Astrocyte (in vitro differentiated cells and primary cell): Measurements from ENCODE around the gene CCDC6. TPM values are rescaled to one million over a fixed set of nuclear protein-coding genes. Genes with fewer than 3 reads are reported as not detected.
A peak's percentile ranks its signal among the peaks of the same experiment; 100 is the strongest.

Source experiments
- DNase-seq: peaks from one replicate; pipeline ENCODE4 v3.0.0-alpha.2; 2010; ENCODE audit warnings: low read depth
- FAIRE-seq: peaks from 2 replicates; lab custom pipeline; 2011; peaks lifted over from hg19 to GRCh38; lab: Jason Lieb, UNC
- H2AFZ ChIP-seq: 2 replicates; pipeline ENCODE4 v1.6.0; 2012; ENCODE audit warnings: low read depth, low read length, inconsistent platforms
- H3K27ac ChIP-seq: 2 replicates; pipeline ENCODE4 v1.5.1; 2011; ENCODE audit warnings: low read depth, low read length, inconsistent platforms
- H3K27me3 ChIP-seq: 2 replicates; pipeline ENCODE4 v1.6.0; 2011; ENCODE audit warnings: low read length, inconsistent platforms; ENCODE audit not compliant: insufficient read depth
- H3K36me3 ChIP-seq: 2 replicates; pipeline ENCODE4 v1.5.1; 2011; ENCODE audit warnings: low read length, inconsistent platforms; ENCODE audit not compliant: insufficient read depth
- H3K4me1 ChIP-seq: 2 replicates; pipeline ENCODE4 v1.5.1; 2011; ENCODE audit warnings: low read length, inconsistent platforms; ENCODE audit not compliant: insufficient read depth
- H3K4me2 ChIP-seq: 2 replicates; pipeline ENCODE4 v1.6.0; 2012; ENCODE audit warnings: low read length, inconsistent platforms
- H3K4me3 ChIP-seq: 2 replicates; pipeline ENCODE4 v1.5.1; 2011; ENCODE audit warnings: low read depth, mild to moderate bottlenecking, low read length, inconsistent platforms; ENCODE audit not compliant: insufficient read depth
- H3K79me2 ChIP-seq: 2 replicates; pipeline ENCODE4 v1.6.0; 2012; ENCODE audit warnings: mild to moderate bottlenecking, low read length, inconsistent platforms; ENCODE audit not compliant: insufficient read depth
- H3K9ac ChIP-seq: 2 replicates; pipeline ENCODE4 v1.6.0; 2012; ENCODE audit warnings: mild to moderate bottlenecking, low read length, inconsistent platforms
- H3K9me3 ChIP-seq: 2 replicates; pipeline ENCODE4 v1.5.1; 2012; ENCODE audit warnings: low read depth, mild to moderate bottlenecking, low read length, inconsistent platforms; ENCODE audit not compliant: insufficient read depth
- H4K20me1 ChIP-seq: 2 replicates; pipeline ENCODE4 v1.6.0; 2012; ENCODE audit warnings: low read length, inconsistent platforms; ENCODE audit not compliant: insufficient read depth
- H3K27ac Mint-ChIP-seq: one replicate; pipeline ENCODE4 v1.8.0; 2021; ENCODE audit warnings: mild to moderate bottlenecking, mixed read lengths; ENCODE audit not compliant: unreplicated experiment
- H3K27me3 Mint-ChIP-seq: one replicate; pipeline ENCODE4 v1.8.0; 2021; ENCODE audit warnings: low read depth, mixed read lengths; ENCODE audit not compliant: unreplicated experiment
- H3K36me3 Mint-ChIP-seq: one replicate; pipeline ENCODE4 v1.8.0; 2021; ENCODE audit warnings: low read depth, mixed read lengths; ENCODE audit not compliant: unreplicated experiment
- H3K4me1 Mint-ChIP-seq: one replicate; pipeline ENCODE4 v1.8.0; 2021; ENCODE audit warnings: low read depth, mixed read lengths; ENCODE audit not compliant: unreplicated experiment
- H3K4me3 Mint-ChIP-seq: one replicate; pipeline ENCODE4 v1.8.0; 2021; ENCODE audit warnings: mild to moderate bottlenecking, moderate library complexity, mixed read lengths; ENCODE audit not compliant: unreplicated experiment
- H3K9me3 Mint-ChIP-seq: one replicate; pipeline ENCODE4 v1.8.0; 2021; ENCODE audit warnings: mild to moderate bottlenecking, mixed read lengths; ENCODE audit not compliant: unreplicated experiment
- CTCF ChIP-seq: IDR thresholded peaks from 2 replicates; pipeline ENCODE4 v1.5.1; 2011; ENCODE audit warnings: low read depth, mild to moderate bottlenecking, inconsistent platforms, low read length, moderate library complexity; ENCODE audit not compliant: insufficient read depth
- EZH2 ChIP-seq: IDR thresholded peaks from 2 replicates; pipeline ENCODE4 v1.6.1; 2012; ENCODE audit warnings: mild to moderate bottlenecking, low read length, inconsistent platforms; ENCODE audit not compliant: insufficient read depth
- total RNA-seq: library from RNA; stranded (reverse); gene quantifications from 2 replicates; pipeline ENCODE4 v1.2.1, GENCODE V29; 2021

The CCDC6 gene
- total RNA-seq, 1 donor from 2014 or later: 69.4 TPM

- TF ChIP-seq EZH2 (no peak), CTCF (no peak)
- Histone ChIP-seq H2AFZ (no peak overlapping the region), H3K9ac (no peak overlapping the region), H3K9me3 (no peaks in the 10 kb centered on the region), H3K4me1 (no peaks in the 10 kb centered on the region), H3K36me3 (no peaks in the 10 kb centered on the region), H3K79me2 (peaks cover 93% of the 10 kb centered on the region), H3K4me3 (no peak overlapping the region), H3K27me3 (no peaks in the 10 kb centered on the region), H4K20me1 (peaks cover 86% of the 10 kb centered on the region), H3K4me2 (no peak overlapping the region), H3K27ac (no peak overlapping the region)
- Mint-ChIP-seq H3K4me1 (peaks cover under 1% of the 10 kb centered on the region), H3K27ac (no peak overlapping the region), H3K9me3 (peaks cover 2% of the 10 kb centered on the region), H3K36me3 (no peaks in the 10 kb centered on the region), H3K4me3 (no peak overlapping the region), H3K27me3 (no peaks in the 10 kb centered on the region)
- no peak for FAIRE-seq
- no peak for DNase-seq
Observed at GRCh38 chr10:59865101-59865500, 41.3 kb downstream of the CCDC6 start.

- no peak for FAIRE-seq
- H3K27ac Mint-ChIP-seq: no peak overlapping the region
- no peaks in the 10 kb centered on the region for H3K36me3 Mint-ChIP-seq
- peaks cover 86% of the 10 kb centered on the region for H4K20me1 ChIP-seq
- no peaks in the 10 kb centered on the region for H3K9me3 ChIP-seq
- no peak overlapping the region for H3K4me2 ChIP-seq
- no peak overlapping the region for H3K4me3 ChIP-seq
- H3K4me1 ChIP-seq: no peaks in the 10 kb centered on the region
- H2AFZ ChIP-seq: no peak overlapping the region
- no peak for DNase-seq
- no peak overlapping the region for H3K9ac ChIP-seq
- H3K4me3 Mint-ChIP-seq: no peak overlapping the region
- H3K79me2 ChIP-seq: peaks cover 93% of the 10 kb centered on the region
- TF ChIP-seq CTCF (no peak), EZH2 (no peak)
- H3K36me3 ChIP-seq: no peaks in the 10 kb centered on the region
- H3K9me3 Mint-ChIP-seq: peaks cover 2% of the 10 kb centered on the region
- no peak overlapping the region for H3K27ac ChIP-seq
- no peaks in the 10 kb centered on the region for H3K4me1 Mint-ChIP-seq
- no peaks in the 10 kb centered on the region for H3K27me3 Mint-ChIP-seq
- H3K27me3 ChIP-seq: no peaks in the 10 kb centered on the region
Observed at GRCh38 chr10:59864141-59864962, 42.0 kb downstream of the CCDC6 start.

- Mint-ChIP-seq H3K27me3 (no peaks in the 10 kb centered on the region), H3K4me1 (peaks cover 25% of the 10 kb centered on the region), H3K27ac (no peak overlapping the region), H3K4me3 (peak overlapping the region; percentile 2), H3K9me3 (peaks cover 3% of the 10 kb centered on the region), H3K36me3 (peaks cover 3% of the 10 kb centered on the region)
- no peak overlapping the region for H3K4me2 ChIP-seq
- no peak overlapping the region for H3K4me3 ChIP-seq
- TF ChIP-seq CTCF: no peak
- TF ChIP-seq EZH2: no peak
- no peak overlapping the region for H2AFZ ChIP-seq
- FAIRE-seq (no peak), DNase-seq (no peak)
- no peaks in the 10 kb centered on the region for H3K36me3 ChIP-seq
- no peaks in the 10 kb centered on the region for H3K9me3 ChIP-seq
- H3K4me1 ChIP-seq: peaks cover 5% of the 10 kb centered on the region
- H3K27me3 ChIP-seq: no peaks in the 10 kb centered on the region
- H3K27ac ChIP-seq: no peak overlapping the region
- H4K20me1 ChIP-seq: peaks cover 76% of the 10 kb centered on the region
- H3K79me2 ChIP-seq: peaks cover 94% of the 10 kb centered on the region
- no peak overlapping the region for H3K9ac ChIP-seq
Observed at GRCh38 chr10:59859570-59859969, 46.8 kb downstream of the CCDC6 start.
